B cell (primary cell): ENCODE measurements around the gene SPEF1. TPM values are rescaled to one million over a fixed set of nuclear protein-coding genes. Genes with fewer than 3 reads are reported as not detected.

Experiments
- ATAC-seq: fragments of 200-7000 bp; cut with Tn5 transposase; one replicate; pipeline ENCODE4 v1.10.0; 2021; ENCODE audit warnings: low read depth, mild to moderate bottlenecking, moderate number of reproducible peaks, moderate library complexity
- CTCF ChIA-PET: fragments of 350-600 bp; sonication (Branson Sonifier 250); formaldehyde crosslinking; loops from one replicate; lab custom pipeline; 2021; ENCODE audit warnings: antibody characterized with exemption, inconsistent platforms; lab: Charles Lee
- POLR2A ChIA-PET: fragments of 350-600 bp; sonication (Branson Sonifier 250); formaldehyde crosslinking; loops from one replicate; lab custom pipeline; 2021; ENCODE audit warnings: antibody characterized with exemption; lab: Charles Lee
- DNase-seq: peaks from one replicate; pipeline ENCODE4 v3.0.0; 2013
- H2AFZ ChIP-seq: 2 replicates; pipeline ENCODE4 v1.6.1; 2012; ENCODE audit warnings: mild to moderate bottlenecking, low read depth, low read length; ENCODE audit not compliant: insufficient read depth, poor library complexity, severe bottlenecking
- H3K27ac ChIP-seq, 2 donors: 1 replicate in 1 of 2; 2 replicates in 1 of 2; pipeline ENCODE4 v1.5.1; 2012 to 2013; ENCODE audit warnings: low read length in 2 of 2, mild to moderate bottlenecking in 2 of 2, moderate library complexity in 1 of 2
- H3K27me3 ChIP-seq, 4 experiments: fragments of 200-600 bp in 1 of 4; sonication (generic) in 1 of 4; replicated peaks in 1 of 4; 1 replicate in 2 of 4; 2 replicates in 2 of 4; pipeline versions ENCODE4 v1.6.1 to v1.7.0; 2013 to 2016; ENCODE audit warnings: low read length in 3 of 4, mild to moderate bottlenecking in 2 of 4, mixed read lengths in 1 of 4, moderate library complexity in 1 of 4; ENCODE audit not compliant: insufficient read depth in 4 of 4, control insufficient read depth in 3 of 4; ENCODE audit errors: control extremely low read depth in 1 of 4
- H3K36me3 ChIP-seq, 2 experiments: replicated peaks in 1 of 2; 1 replicate in 1 of 2; 2 replicates in 1 of 2; pipeline versions ENCODE4 v1.6.1 to v1.7.1; 2013; ENCODE audit warnings: low read length in 1 of 2; ENCODE audit not compliant: insufficient read depth in 2 of 2, control insufficient read depth in 1 of 2; ENCODE audit errors: control extremely low read depth in 1 of 2, extremely low read depth in 1 of 2
- H3K4me1 ChIP-seq, 2 donors: fragments of 200-600 bp in 1 of 2; sonication (generic) in 1 of 2; 1 replicate in 1 of 2; 2 replicates in 1 of 2; pipeline versions ENCODE4 v1.5.1 to v1.6.1; 2013 to 2017; ENCODE audit warnings: low read length in 2 of 2; ENCODE audit not compliant: control insufficient read depth in 2 of 2, insufficient read depth in 2 of 2
- H3K4me2 ChIP-seq: replicated peaks from 2 replicates; pipeline ENCODE3; 2012; ENCODE audit warnings: mild to moderate bottlenecking, low read depth, low read length; ENCODE audit not compliant: poor library complexity, severe bottlenecking
- H3K4me3 ChIP-seq, 5 experiments: fragments of 200-600 bp in 1 of 5; sonication (generic) in 1 of 5; 1 replicate in 3 of 5; 2 replicates in 2 of 5; pipeline versions ENCODE4 v1.5.1 to v1.7.0; 2011 to 2016; ENCODE audit warnings: low read length in 4 of 5, mild to moderate bottlenecking in 4 of 5, low read depth in 2 of 5, control low read depth in 1 of 5, moderate library complexity in 1 of 5; ENCODE audit not compliant: insufficient read depth in 1 of 5; ENCODE audit errors: control extremely low read depth in 1 of 5, extremely low read depth in 1 of 5
- H3K79me2 ChIP-seq: fragments of 200-600 bp; sonication (generic); one replicate; pipeline ENCODE4 v1.6.0; 2016; ENCODE audit warnings: low read length; ENCODE audit not compliant: control insufficient read depth, insufficient read depth
- H3K9ac ChIP-seq: fragments of 200-600 bp; sonication (generic); 2 replicates; pipeline ENCODE4 v1.6.1; 2017; ENCODE audit warnings: mild to moderate bottlenecking, low read length, moderate library complexity
- H3K9me3 ChIP-seq, 3 donors: one replicate each; pipeline versions ENCODE4 v1.6.1 to v1.7.1; 2013; ENCODE audit warnings: low read length in 2 of 3; ENCODE audit not compliant: control insufficient read depth in 2 of 3, insufficient read depth in 1 of 3; ENCODE audit errors: control extremely low read depth in 1 of 3
- H4K20me1 ChIP-seq: 2 replicates; pipeline ENCODE4 v1.6.0; 2012; ENCODE audit warnings: mild to moderate bottlenecking, low read length; ENCODE audit not compliant: insufficient read depth, control insufficient read depth, poor library complexity, severe bottlenecking
- H3K27ac Mint-ChIP-seq: one replicate; pipeline ENCODE4 v1.8.0; 2021; ENCODE audit warnings: mixed read lengths
- H3K27me3 Mint-ChIP-seq: one replicate; pipeline ENCODE4 v1.8.0; 2021; ENCODE audit warnings: mixed read lengths
- H3K4me1 Mint-ChIP-seq: one replicate; pipeline ENCODE4 v1.8.0; 2021; ENCODE audit warnings: mixed read lengths
- H3K4me3 Mint-ChIP-seq: one replicate; pipeline ENCODE4 v1.8.0; 2021; ENCODE audit warnings: mixed read lengths
- H3K9me3 Mint-ChIP-seq: one replicate; pipeline ENCODE4 v1.8.0; 2022; ENCODE audit warnings: mixed read lengths; ENCODE audit not compliant: insufficient read depth
- CTCF ChIP-seq: fragments of 200-600 bp; IDR thresholded peaks from one replicate; pipeline ENCODE4 v1.8.0; 2022; ENCODE audit warnings: antibody characterized with exemption, mild to moderate bottlenecking
- EZH2 ChIP-seq: IDR thresholded peaks from 2 replicates; pipeline ENCODE4 v1.6.1; 2012; ENCODE audit warnings: borderline replicate concordance, low read depth, mild to moderate bottlenecking, moderate library complexity, low read length; ENCODE audit not compliant: insufficient read depth, poor library complexity, severe bottlenecking
- WGBS: methylation state at CpG from one replicate; pipeline ENCODE4 v1.1.5; 2013; ENCODE audit warnings: missing lambda C conversion rate; ENCODE audit not compliant: insufficient coverage; 5-methylcytosine and 5-hydroxymethylcytosine counted together
- intact Hi-C: fragments of 100-400 bp; cut with micrococcal nuclease; formaldehyde crosslinking; loops from one replicate; pipeline ENCODE4 v1.10.0; 2022
- polyA plus RNA-seq: library from polyadenylated mRNA; depleted of rRNA; stranded (reverse); fragments of >200 nt; gene quantifications from 2 replicates; pipeline ENCODE4 v1.2.3, GENCODE V29; 2012
- total RNA-seq, 2 donors: library from RNA; stranded (reverse); fragments of 120-200 nt in 1 of 2; gene quantifications; 1 replicate in 1 of 2; 2 replicates in 1 of 2; pipeline versions ENCODE4 v1.2.3 to v1.2.4, GENCODE V29; 2013 to 2022

The SPEF1 gene
- total and polyA plus RNA-seq, 2 donors (not counting 1 experiment from before 2014, with no cell fraction given), result not detected

GRCh38 chr20:3741836-3742458 lies 39.3 kb downstream of the SPEF1 start:
- no peak overlapping the region for H3K27ac Mint-ChIP-seq
- intact Hi-C loops, result no loop called here
- H3K4me3 Mint-ChIP-seq, result no peak overlapping the region

More at GRCh38 chr20:3741836-3742458, 39.3 kb downstream of the SPEF1 start:
- 85% methylated on average over 6 of the region's 7 CpGs for WGBS
- TF ChIP-seq EZH2 (no peak), CTCF (no peak)
- Histone ChIP-seq H3K79me2 (no peaks in the 10 kb centered on the region), H3K27ac (no peak overlapping the region), H4K20me1 (no peaks in the 10 kb centered on the region), H3K27me3 (peaks cover 0 to 22% (median 2%) of the 10 kb centered on the region in 4 experiments), H3K9me3 (peaks cover 0 to 10% (median 0%) of the 10 kb centered on the region in 3 donors), H3K9ac (no peak overlapping the region), H3K4me2 (no peak overlapping the region), H3K36me3 (no peaks in the 10 kb centered on the region), H3K4me3 (no peak overlapping the region), H3K4me1 (peaks cover 0 to 8% of the 10 kb centered on the region in 2 donors), H2AFZ (no peak overlapping the region)
- Mint-ChIP-seq H3K9me3 (no peaks in the 10 kb centered on the region), H3K4me1 (peaks cover 4% of the 10 kb centered on the region), H3K27me3 (peaks cover 26% of the 10 kb centered on the region)
- CTCF ChIA-PET, result interaction anchor here (1.0 kb wide), 1 partner anchor 11 kb away, joined by 3 read pairs; no protein-coding TSS in a partner anchor
- no peak for ATAC-seq
- POLR2A ChIA-PET, result no interaction called here
- no peak for DNase-seq
